Small intestine (tissue), 7 donors: ENCODE results near the gene AP4E1. TPM values are rescaled to one million over a fixed set of nuclear protein-coding genes. Genes with fewer than 3 reads are reported as not detected.

Experiments
- DNase-seq, 2 donors: peaks; one replicate each; pipeline versions ENCODE4 v3.0.0 to v3.0.0-alpha.2; 2013
- FAIRE-seq: peaks from 2 replicates; lab custom pipeline; 2012; peaks lifted over from hg19 to GRCh38; lab: Jason Lieb, UNC
- H3K27ac ChIP-seq, 3 donors: one replicate each; pipeline ENCODE4 v1.5.1; 2013; ENCODE audit warnings: low read length in 2 of 3, mild to moderate bottlenecking in 2 of 3, control low read depth in 1 of 3, inconsistent platforms in 1 of 3, low read depth in 1 of 3, moderate library complexity in 1 of 3
- H3K27me3 ChIP-seq, 3 donors: one replicate each; pipeline ENCODE4 v1.6.1; 2013; ENCODE audit warnings: low read length in 3 of 3, inconsistent platforms in 1 of 3; ENCODE audit not compliant: control insufficient read depth in 3 of 3, insufficient read depth in 3 of 3
- H3K36me3 ChIP-seq, 3 donors: one replicate each; pipeline ENCODE4 v1.6.1; 2013; ENCODE audit warnings: low read length in 3 of 3, inconsistent platforms in 1 of 3, low read depth in 1 of 3, mild to moderate bottlenecking in 1 of 3, moderate library complexity in 1 of 3; ENCODE audit not compliant: control insufficient read depth in 3 of 3, insufficient read depth in 2 of 3
- H3K4me1 ChIP-seq, 3 donors: one replicate each; pipeline ENCODE4 v1.6.1; 2013; ENCODE audit warnings: low read length in 2 of 3, inconsistent platforms in 1 of 3, low read depth in 1 of 3, mild to moderate bottlenecking in 1 of 3, moderate library complexity in 1 of 3; ENCODE audit not compliant: control insufficient read depth in 3 of 3, insufficient read depth in 2 of 3
- H3K4me3 ChIP-seq, 3 donors: one replicate each; pipeline ENCODE4 v1.5.1; 2013; ENCODE audit warnings: low read length in 3 of 3, control low read depth in 1 of 3, inconsistent platforms in 1 of 3, low read depth in 1 of 3, mild to moderate bottlenecking in 1 of 3, moderate library complexity in 1 of 3
- H3K9me3 ChIP-seq, 2 donors: one replicate each; pipeline ENCODE4 v1.6.1; 2013; ENCODE audit warnings: low read depth in 1 of 2, low read length in 1 of 2; ENCODE audit not compliant: control insufficient read depth in 2 of 2, insufficient read depth in 1 of 2
- WGBS, 3 donors: extraction: QIAGEN DNeasy Blood & Tissue Kit; methylation state at CpG; one replicate each; pipeline ENCODE4 v1.1.7; 2013; 5-methylcytosine and 5-hydroxymethylcytosine counted together
- polyA plus RNA-seq, 4 donors: library from polyadenylated mRNA; stranded (reverse) in 3 of 4; unstranded in 1 of 4; fragments of 200-250 nt in 3 of 4; fragments of 120-200 nt in 1 of 4; gene quantifications; one replicate each; pipeline versions ENCODE4 v1.2.1 to v1.2.3, GENCODE V29; 2013
- donor health status: healthy with polysubstance abuse.
- donor health status: control.
- donor health status: control.
- donor health status: Bipolar disorder and iron deficiency.
- donor health status: healthy.

Gene AP4E1
- polyA plus RNA-seq, 4 donors = 3.0 to 7.5 (median 3.7) TPM

DNA sequence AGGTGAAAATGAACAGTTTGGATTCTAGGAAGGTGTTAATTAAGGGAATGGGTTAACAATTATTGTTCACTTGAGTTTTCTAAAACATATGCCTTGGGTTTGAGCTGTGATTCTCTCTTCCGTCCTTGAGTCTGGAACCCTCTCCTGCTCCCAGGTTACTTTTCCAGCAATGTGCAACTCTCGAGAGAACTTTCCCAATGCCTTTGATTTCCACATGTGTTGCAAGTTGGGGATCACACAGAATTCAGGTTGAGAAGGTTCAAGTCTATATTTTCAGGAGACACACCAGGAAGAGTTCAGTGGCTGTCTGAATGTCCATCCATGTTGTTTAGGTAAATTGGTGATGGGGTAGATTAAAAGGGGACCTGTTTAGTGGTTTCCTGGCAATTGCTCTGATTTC, 137.5 kb downstream of the AP4E1 start:
- Histone ChIP-seq H3K36me3 (no peaks in the 10 kb centered on the region), H3K4me3 (no peak overlapping the region), H3K27me3 (no peaks in the 10 kb centered on the region), H3K4me1 (peaks cover 0 to 16% (median 11%) of the 10 kb centered on the region in 3 donors), H3K9me3 (no peaks in the 10 kb centered on the region), H3K27ac (no peak overlapping the region)
- FAIRE-seq = no peak
- DNase-seq = no peak
- 94 to 97% (median 94%) methylated on average over 2 of the region's 2 CpGs for WGBS, 3 donors

DNA sequence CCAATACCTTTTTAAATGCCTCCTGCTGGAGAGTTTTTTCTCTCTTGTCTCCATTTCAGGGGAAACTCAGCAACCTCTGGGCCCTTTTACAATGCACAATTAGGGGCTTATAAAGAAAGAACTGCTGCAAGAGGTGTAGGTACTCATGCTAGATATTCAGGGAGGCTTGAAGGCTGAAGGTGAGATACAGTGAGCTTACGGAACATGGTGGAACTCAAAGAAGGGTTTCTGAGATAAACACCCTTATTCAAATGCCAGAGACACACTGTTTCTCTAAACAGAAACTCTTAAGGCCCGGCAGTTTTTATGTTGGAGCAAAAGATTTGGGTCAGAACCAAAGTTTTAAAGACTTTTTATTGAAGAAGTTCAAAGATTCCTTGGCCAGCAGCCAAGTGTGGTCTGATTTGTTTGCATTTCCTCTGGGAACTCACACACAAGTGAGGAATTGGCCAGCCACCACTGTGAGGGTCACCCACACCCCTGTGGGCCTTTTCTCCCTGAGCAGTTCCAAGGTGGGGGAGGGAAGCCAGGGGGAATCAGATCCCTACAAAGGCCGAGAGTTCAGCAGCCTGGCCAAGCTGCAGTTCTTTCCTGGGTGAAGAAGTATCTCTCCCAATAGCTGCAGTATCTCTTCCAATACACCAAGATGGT, 138.4 kb downstream of the AP4E1 start:
- H3K9me3 ChIP-seq = no peaks in the 10 kb centered on the region
- H3K27ac ChIP-seq = peak overlapping the region in 1 of 3 donors; percentile 19
- no peaks in the 10 kb centered on the region for H3K27me3 ChIP-seq
- FAIRE-seq (no peak), DNase-seq (peak; percentile 14 to 56)
- WGBS, 3 donors = 28 to 35% (median 35%) methylated on average over 3 of the region's 3 CpGs
- peaks cover 0 to 16% (median 11%) of the 10 kb centered on the region in 3 donors for H3K4me1 ChIP-seq
- H3K36me3 ChIP-seq = no peaks in the 10 kb centered on the region
- no peak overlapping the region for H3K4me3 ChIP-seq

DNA sequence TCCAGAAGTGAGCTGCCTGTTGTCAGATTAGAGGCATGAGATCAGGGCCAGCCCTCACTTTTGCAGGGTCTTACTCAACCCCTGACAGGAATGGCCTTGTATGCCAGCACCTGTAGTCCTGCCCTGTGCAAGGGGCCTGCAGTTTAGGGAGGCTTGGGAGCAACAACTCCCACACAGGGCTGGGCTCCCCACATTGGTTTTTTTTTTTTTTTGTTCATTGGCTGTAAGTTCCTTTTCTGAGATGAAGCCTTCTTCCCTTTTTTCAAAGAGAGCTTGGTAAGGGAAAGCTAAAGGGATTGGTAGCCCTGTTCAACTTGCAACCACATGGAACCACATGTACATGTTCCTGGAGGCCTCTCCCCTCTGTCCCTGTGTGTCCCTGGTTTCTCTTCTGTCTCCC, 139.8 kb downstream of the AP4E1 start:
- DNase-seq (no peak), FAIRE-seq (no peak)
- no peaks in the 10 kb centered on the region for H3K9me3 ChIP-seq
- H3K4me3 ChIP-seq = no peak overlapping the region
- no peaks in the 10 kb centered on the region for H3K36me3 ChIP-seq
- H3K4me1 ChIP-seq = peaks cover 0 to 16% (median 11%) of the 10 kb centered on the region in 3 donors
- H3K27ac ChIP-seq = no peak overlapping the region
- H3K27me3 ChIP-seq = no peaks in the 10 kb centered on the region

DNA sequence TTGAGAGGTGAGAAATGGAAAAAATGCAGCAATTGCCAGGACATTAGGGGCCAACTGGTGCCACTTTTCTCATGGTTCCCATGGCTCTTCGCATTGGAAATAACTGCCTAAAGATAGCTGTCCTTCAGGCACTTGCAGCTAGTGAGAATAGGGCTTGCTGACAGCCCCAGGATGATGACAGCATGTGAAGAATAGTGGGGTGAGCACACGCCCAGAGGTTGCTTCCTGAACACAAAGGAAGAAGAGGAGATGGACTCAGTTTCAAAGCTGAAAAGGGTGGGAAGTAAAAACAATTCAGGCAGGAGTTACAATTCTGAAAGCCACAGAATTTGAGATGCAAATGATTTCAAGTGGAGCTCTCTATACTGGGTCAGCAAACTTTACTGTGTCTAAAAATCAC, 140.6 kb downstream of the AP4E1 start:
- DNase-seq = no peak
- no peaks in the 10 kb centered on the region for H3K36me3 ChIP-seq
- no peaks in the 10 kb centered on the region for H3K27me3 ChIP-seq

DNA sequence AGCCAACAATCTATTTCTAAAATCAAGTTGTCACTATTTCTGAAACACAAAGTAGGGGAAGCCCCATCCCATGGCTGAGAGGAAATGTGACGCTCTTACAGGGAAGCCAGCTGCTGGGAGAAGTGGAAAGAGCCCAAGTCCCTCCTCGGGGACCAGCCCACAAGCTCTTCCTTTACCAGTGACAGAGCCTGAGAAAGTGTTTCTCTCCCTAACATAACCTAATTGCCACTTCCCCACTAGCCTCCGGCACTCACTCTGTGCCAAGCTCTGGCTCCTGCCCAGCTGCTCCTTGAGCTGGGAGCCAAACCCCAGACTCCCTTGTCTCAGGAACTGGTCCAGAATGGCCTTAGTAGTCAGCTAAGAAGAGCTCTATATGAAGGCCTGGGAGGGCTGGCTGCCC, 143.3 kb downstream of the AP4E1 start:
- FAIRE-seq = no peak
- Histone ChIP-seq H3K36me3 (no peaks in the 10 kb centered on the region), H3K9me3 (no peaks in the 10 kb centered on the region), H3K4me3 (no peak overlapping the region), H3K27ac (peak overlapping the region in 1 of 3 donors; percentile 40), H3K4me1 (peaks cover 0 to 15% (median 9%) of the 10 kb centered on the region in 3 donors), H3K27me3 (no peaks in the 10 kb centered on the region)
- DNase-seq = peak in 1 of 2 donors; percentile 27
- 45 to 70% (median 56%) methylated on average over 3 of the region's 3 CpGs for WGBS, 3 donors

More for the DNA sequence above, 140.6 kb downstream of the AP4E1 start:
- no peaks in the 10 kb centered on the region for H3K9me3 ChIP-seq
- no peak overlapping the region for H3K27ac ChIP-seq
- H3K4me3 ChIP-seq = no peak overlapping the region
- WGBS, 3 donors = 71 to 81% (median 81%) methylated on average over 2 of the region's 2 CpGs
- FAIRE-seq = no peak
- H3K4me1 ChIP-seq = peaks cover 0 to 16% (median 11%) of the 10 kb centered on the region in 3 donors

DNA sequence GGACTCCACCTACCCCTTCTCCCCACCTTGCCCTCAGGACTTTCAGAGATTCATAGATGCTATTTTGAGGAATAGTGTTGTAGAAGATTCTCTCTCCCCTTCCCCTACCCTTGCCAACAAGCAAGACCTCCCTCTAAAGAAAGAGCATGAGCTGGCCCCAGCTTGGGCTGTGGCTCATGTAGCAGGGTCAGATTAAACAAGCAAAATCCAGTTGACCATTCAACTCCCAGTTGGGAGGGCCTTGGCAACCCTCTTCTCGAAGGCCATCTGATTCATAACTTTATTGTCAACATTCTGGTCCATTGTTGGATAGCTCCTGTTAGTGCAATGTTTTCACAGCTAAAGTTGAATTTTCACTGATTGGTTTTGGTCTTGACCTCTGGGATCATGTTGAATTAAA, 145.1 kb downstream of the AP4E1 start:
- H3K36me3 ChIP-seq = peaks cover 0 to 2% (median 0%) of the 10 kb centered on the region in 3 donors
- FAIRE-seq (no peak), DNase-seq (no peak)
- no peak overlapping the region for H3K4me3 ChIP-seq
- H3K9me3 ChIP-seq = no peaks in the 10 kb centered on the region
- no peaks in the 10 kb centered on the region for H3K27me3 ChIP-seq
- H3K27ac ChIP-seq = no peak overlapping the region
- WGBS, 3 donors = 78 to 89% (median 83%) methylated on average over 1 of the region's 1 CpG
- peaks cover 0 to 1% (median 0%) of the 10 kb centered on the region in 3 donors for H3K4me1 ChIP-seq

DNA sequence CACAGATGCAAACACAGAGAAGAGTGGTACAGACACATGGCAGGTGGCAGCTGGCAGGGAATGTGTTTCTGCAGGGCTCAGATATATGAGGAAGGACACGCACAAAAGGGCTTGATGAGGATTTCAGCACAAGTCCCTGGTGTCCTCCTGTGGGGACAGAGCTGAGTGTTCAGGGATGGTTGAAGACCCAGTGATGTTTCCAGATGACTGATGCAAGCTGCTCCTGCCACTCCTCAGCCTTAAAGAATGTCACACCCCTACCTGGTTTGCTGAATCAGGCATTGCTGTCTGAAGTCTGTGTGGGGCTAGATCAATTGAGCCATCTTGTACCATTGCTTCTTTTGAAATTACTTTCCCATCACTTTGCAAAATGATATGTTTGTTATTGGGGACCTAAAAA, 146.1 kb downstream of the AP4E1 start:
- no peak for FAIRE-seq

More for the DNA sequence above, 146.1 kb downstream of the AP4E1 start:
- 82 to 100% (median 97%) methylated on average over 1 of the region's 1 CpG for WGBS, 3 donors
- Histone ChIP-seq H3K4me3 (no peak overlapping the region), H3K27me3 (no peaks in the 10 kb centered on the region), H3K36me3 (peaks cover 0 to 2% (median 0%) of the 10 kb centered on the region in 3 donors), H3K27ac (no peak overlapping the region), H3K4me1 (no peaks in the 10 kb centered on the region), H3K9me3 (no peaks in the 10 kb centered on the region)
- no peak for DNase-seq
